Body of pancreas (tissue), 4 donors: ENCODE measurements around the gene ECM2. TPM values are rescaled to one million over a fixed set of nuclear protein-coding genes. Genes with fewer than 3 reads are reported as not detected.

Source experiments
- ATAC-seq: fragments of 150-250 bp; one replicate; pipeline ENCODE4 v1.9.1; 2016
- DNase-seq, 4 donors: peaks; one replicate each; pipeline ENCODE4 v3.0.0-alpha.2; 2019
- H3K27ac ChIP-seq, 4 donors: fragments of 200-600 bp; sonication (generic); 1 replicate in 3 of 4; 2 replicates in 1 of 4; pipeline versions ENCODE4 v1.5.1 to v1.6.1; 2016 to 2019; ENCODE audit warnings: mild to moderate bottlenecking in 1 of 4, mixed read lengths in 1 of 4, moderate library complexity in 1 of 4
- H3K27me3 ChIP-seq, 2 donors: fragments of 200-600 bp; sonication (generic); one replicate each; pipeline ENCODE4 v1.6.0; 2016; ENCODE audit warnings: mild to moderate bottlenecking in 1 of 2
- H3K36me3 ChIP-seq, 2 donors: fragments of 200-600 bp; sonication (generic); replicated peaks in 1 of 2; 2 replicates each; pipeline ENCODE4 v1.5.1; 2016; ENCODE audit warnings: low read depth in 2 of 2; ENCODE audit not compliant: insufficient read depth in 1 of 2
- H3K4me1 ChIP-seq: fragments of 200-600 bp; sonication (generic); one replicate; pipeline ENCODE4 v1.6.0; 2016
- H3K4me3 ChIP-seq, 2 donors: fragments of 200-600 bp; sonication (generic); 1 replicate in 1 of 2; 2 replicates in 1 of 2; pipeline ENCODE4 v1.5.1; 2016 to 2019
- H3K9me3 ChIP-seq, 3 donors: fragments of 200-600 bp; sonication (generic); 1 replicate in 2 of 3; 2 replicates in 1 of 3; pipeline ENCODE4 v1.5.1; 2016
- POLR2A ChIP-seq, 3 donors: fragments of 450-650 bp; IDR thresholded peaks; one replicate each; pipeline ENCODE4 v1.6.1; 2016; ENCODE audit warnings: antibody characterized with exemption in 3 of 3, mild to moderate bottlenecking in 2 of 3
- WGBS, 2 donors: methylation state at CpG; one replicate each; pipeline ENCODE4 v1.1.5; 2017; 5-methylcytosine and 5-hydroxymethylcytosine counted together
- intact Hi-C: fragments of 100-400 bp; cut with DNase I; formaldehyde crosslinking; loops from one replicate; pipeline ENCODE4 v1.15.1; 2023
- total RNA-seq, 2 donors: library from RNA; depleted of rRNA; stranded (reverse); fragments of >200 nt; gene quantifications; one replicate each; pipeline ENCODE4 v1.1.0, GENCODE V29; 2016
- TF ChIP-seq, protein P1 (sequence below), 7 experiments: fragments of 450-650 bp in 4 of 7; fragments of 200-600 bp in 3 of 7; sonication (generic) in 3 of 7; IDR thresholded peaks; one replicate each; pipeline ENCODE4 v1.5.1; 2016 to 2019; ENCODE audit warnings: antibody characterized with exemption in 7 of 7

Gene ECM2
- total RNA-seq, 2 donors from 2014 or later = 6.5 to 8.2 TPM

DNA sequence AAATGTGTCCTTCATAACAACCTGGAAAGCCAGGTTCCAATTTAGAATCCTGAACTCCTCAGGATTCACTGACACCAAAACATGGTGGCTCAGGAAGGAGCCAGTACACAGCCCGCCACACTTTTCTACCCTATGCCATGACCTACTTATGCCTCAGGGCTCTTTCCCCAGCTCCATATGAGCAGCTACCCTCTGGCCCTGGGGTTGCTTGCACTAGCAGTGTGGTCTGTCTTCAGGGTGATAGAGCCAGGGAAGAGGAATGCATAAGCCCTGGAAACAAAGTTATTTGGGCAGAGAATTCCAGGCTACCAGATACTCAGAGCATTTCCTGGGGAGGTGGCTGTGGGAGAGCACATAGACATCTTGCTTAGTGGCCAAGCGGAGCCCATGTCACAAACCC is 15.0 kb upstream of the ECM2 start:
- H3K4me1 ChIP-seq = no peaks in the 10 kb centered on the region
- TF ChIP-seq, protein P1, sequence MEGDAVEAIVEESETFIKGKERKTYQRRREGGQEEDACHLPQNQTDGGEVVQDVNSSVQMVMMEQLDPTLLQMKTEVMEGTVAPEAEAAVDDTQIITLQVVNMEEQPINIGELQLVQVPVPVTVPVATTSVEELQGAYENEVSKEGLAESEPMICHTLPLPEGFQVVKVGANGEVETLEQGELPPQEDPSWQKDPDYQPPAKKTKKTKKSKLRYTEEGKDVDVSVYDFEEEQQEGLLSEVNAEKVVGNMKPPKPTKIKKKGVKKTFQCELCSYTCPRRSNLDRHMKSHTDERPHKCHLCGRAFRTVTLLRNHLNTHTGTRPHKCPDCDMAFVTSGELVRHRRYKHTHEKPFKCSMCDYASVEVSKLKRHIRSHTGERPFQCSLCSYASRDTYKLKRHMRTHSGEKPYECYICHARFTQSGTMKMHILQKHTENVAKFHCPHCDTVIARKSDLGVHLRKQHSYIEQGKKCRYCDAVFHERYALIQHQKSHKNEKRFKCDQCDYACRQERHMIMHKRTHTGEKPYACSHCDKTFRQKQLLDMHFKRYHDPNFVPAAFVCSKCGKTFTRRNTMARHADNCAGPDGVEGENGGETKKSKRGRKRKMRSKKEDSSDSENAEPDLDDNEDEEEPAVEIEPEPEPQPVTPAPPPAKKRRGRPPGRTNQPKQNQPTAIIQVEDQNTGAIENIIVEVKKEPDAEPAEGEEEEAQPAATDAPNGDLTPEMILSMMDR (IDR thresholded peaks at IDR 0.05) = no peak
- TF ChIP-seq POLR2A (IDR thresholded peaks at IDR 0.05) = no peak
- no peaks in the 10 kb centered on the region for H3K27me3 ChIP-seq
- 88 to 100% methylated on average over 2 of the region's 2 CpGs for WGBS, 2 donors
- intact Hi-C loops = no loop called here
- no peak for ATAC-seq
- H3K27ac ChIP-seq = no peak overlapping the region
- no peaks in the 10 kb centered on the region for H3K36me3 ChIP-seq
- no peaks in the 10 kb centered on the region for H3K9me3 ChIP-seq
- DNase-seq = no peak
- H3K4me3 ChIP-seq = no peak overlapping the region

DNA sequence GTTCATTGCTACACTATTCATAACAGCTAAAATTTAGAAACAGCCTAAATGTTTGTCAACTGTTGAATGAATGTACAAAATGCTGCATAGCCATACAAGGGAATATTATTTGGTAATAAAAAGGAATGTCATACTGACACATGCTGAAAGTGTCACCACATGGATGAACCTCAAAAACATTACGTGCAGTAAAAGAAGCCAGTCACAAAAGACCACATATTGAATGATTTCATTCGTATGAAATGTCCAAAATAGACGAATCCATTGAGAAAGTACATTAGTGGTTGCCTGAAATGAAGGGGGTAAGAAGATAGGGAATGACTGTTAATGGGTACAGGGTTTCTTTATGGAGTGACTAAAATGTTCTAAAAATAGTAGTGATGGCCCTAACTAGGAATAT is 11.6 kb upstream of the ECM2 start:
- H3K27me3 ChIP-seq = no peaks in the 10 kb centered on the region
- intact Hi-C loops = no loop called here
- WGBS, 2 donors = 78 to 94% methylated on average over 3 of the region's 3 CpGs
- no peaks in the 10 kb centered on the region for H3K9me3 ChIP-seq
- no peak for DNase-seq
- H3K27ac ChIP-seq = no peak overlapping the region
- H3K36me3 ChIP-seq = no peaks in the 10 kb centered on the region
- H3K4me1 ChIP-seq = no peaks in the 10 kb centered on the region
- H3K4me3 ChIP-seq = no peak overlapping the region
- no peak for TF ChIP-seq POLR2A (IDR thresholded peaks at IDR 0.05)
- TF ChIP-seq, protein P1 (IDR thresholded peaks at IDR 0.05) = no peak
- ATAC-seq = no peak

DNA sequence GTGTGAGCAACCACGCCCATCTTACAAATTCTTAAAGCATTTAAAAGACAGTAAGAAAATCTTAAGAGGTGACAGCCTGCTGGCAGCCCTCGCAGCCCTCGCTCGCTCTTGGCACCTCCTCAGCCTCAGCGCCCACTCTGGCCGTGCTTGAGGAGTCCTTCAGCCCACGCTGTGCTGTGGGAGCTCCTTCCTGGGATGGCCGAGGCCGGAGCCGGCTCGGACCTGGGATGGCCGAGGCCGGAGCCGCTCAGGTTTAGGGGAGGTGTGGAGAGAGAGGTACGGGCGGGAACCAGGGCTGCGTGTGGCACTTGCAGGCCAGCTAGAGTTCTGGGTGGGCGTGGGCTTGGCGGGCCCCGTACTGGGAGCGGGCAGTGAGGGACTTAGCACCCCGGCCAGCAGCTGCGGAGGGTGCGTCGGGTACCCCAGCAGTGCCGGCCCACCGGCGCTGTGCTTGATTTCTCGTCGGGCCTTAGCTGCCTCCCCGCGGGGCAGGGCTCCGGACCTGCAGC is 9.3 kb upstream of the ECM2 start:
- H3K9me3 ChIP-seq = no peaks in the 10 kb centered on the region
- DNase-seq = no peak
- no peaks in the 10 kb centered on the region for H3K4me1 ChIP-seq
- H3K27me3 ChIP-seq = no peaks in the 10 kb centered on the region
- no peaks in the 10 kb centered on the region for H3K36me3 ChIP-seq
- no peak for TF ChIP-seq POLR2A (IDR thresholded peaks at IDR 0.05)
- no peak for ATAC-seq
- WGBS, 2 donors = 94 to 97% methylated on average over 16 to 32 of the region's 33 CpGs
- H3K4me3 ChIP-seq = no peak overlapping the region
- intact Hi-C loops = no loop called here
- no peak overlapping the region for H3K27ac ChIP-seq

DNA sequence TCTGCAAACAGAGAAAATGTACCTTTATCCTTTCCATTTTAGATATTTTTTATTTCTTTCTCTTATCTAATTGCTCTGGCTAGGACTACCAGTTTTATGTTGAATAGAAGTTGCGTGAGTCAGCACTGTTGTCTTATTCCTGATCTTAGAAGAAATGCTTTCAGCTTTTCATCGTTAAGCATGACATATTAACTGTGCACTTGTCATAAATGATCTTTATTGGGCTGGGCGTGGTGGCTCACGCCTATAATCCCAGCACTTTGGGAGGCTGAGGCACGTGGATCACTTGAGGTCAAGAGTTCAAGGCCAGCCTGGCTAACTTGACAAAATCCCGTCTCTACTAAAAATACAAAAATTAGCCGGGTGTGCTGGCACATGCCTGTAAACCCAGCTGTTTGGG is 8.2 kb upstream of the ECM2 start:
- WGBS, 2 donors = 83 to 84% methylated on average over 7 of the region's 7 CpGs
- no peaks in the 10 kb centered on the region for H3K36me3 ChIP-seq
- no peaks in the 10 kb centered on the region for H3K9me3 ChIP-seq
- H3K27ac ChIP-seq = no peak overlapping the region
- no peak for ATAC-seq
- H3K27me3 ChIP-seq = no peaks in the 10 kb centered on the region
- no peak for TF ChIP-seq POLR2A (IDR thresholded peaks at IDR 0.05)
- TF ChIP-seq, protein P1 (IDR thresholded peaks at IDR 0.05) = no peak
- no peak overlapping the region for H3K4me3 ChIP-seq
- intact Hi-C loops = no loop called here
- no peak for DNase-seq
- no peaks in the 10 kb centered on the region for H3K4me1 ChIP-seq

DNA sequence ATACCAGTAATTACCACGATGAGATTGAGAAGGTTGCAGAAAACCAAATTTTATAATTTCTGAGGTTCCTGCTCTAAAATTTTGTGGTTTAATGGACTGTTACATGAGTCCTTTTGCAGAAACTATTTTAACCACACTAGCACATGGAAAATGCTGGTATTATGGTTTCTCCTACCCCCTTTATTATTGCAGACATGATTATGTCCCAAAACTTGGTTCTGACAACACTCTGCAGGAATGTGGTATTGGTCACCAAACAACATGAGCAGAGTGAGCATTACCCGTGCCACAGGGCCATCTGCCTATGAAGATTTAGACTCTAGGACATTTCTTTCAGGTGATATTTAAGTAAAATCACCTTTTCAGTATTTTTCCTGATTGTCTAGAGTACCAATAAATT is 2.8 kb upstream of the ECM2 start:
- intact Hi-C loops = no loop called here
- no peak overlapping the region for H3K27ac ChIP-seq
- TF ChIP-seq POLR2A (IDR thresholded peaks at IDR 0.05) = no peak
- TF ChIP-seq, protein P1 (IDR thresholded peaks at IDR 0.05) = no peak
- ATAC-seq (no peak), DNase-seq (no peak)
- no peaks in the 10 kb centered on the region for H3K27me3 ChIP-seq
- no peak overlapping the region for H3K4me3 ChIP-seq
- H3K4me1 ChIP-seq = peaks cover 13% of the 10 kb centered on the region
- WGBS, 2 donors = 82% methylated on average over 2 of the region's 2 CpGs
- no peaks in the 10 kb centered on the region for H3K9me3 ChIP-seq
- no peaks in the 10 kb centered on the region for H3K36me3 ChIP-seq
